Measurements from ENCODE around the gene EPHB6.

EPHB6 gene

DNA sequence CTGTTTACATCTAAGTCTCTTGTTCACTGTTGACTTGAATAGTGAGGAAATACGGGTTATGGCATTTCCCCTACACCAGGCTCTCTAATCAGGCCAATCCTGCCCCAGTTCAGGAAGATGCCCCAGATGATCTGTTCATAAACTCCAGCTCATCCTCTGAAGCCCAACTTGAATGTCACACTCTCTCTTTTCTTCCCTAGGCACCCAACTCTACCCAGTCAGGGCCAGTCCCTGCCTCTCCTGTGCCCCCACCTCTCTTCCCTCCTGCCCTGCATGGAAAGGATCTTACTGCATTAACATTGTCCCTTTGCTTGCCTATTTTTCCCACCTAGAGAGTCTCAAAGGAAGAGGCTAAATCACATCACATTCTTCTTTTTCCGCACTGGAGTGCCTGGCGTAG lies 41.3 kb downstream of the EPHB6 start:
- DNase-seq (ENCODE audit: low read depth in 2 of 2) = no peak

DNA sequence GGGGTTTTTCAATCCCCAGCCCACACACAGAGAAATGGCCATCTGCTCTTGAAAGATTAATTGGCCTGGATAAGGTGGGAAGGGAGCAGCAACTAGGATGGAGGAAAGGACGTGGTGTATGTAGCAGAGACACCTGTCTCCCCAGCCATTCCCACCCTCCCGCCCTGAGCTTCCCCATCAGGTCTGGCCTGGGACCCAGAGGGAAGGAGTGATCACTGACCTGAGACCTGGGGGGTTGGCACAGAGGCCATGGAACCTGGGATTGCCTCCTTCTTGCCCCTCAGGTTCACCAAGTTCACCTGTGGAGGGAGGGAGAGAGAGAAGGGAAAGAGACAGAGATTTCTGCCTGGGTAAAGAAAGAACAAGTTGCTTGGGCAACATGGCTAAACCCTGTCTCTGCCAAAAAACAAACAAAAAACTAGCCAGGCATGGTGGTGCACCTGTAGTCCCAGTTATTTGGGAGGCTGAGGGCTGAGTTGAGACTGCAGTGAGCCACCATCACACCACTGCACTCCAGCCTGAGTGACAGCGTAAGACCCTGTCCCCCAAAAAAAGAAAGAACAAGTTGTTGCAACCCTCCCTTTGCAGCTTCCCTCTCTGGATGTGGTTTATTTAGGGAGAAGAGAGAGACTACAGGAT lies 42.0 kb downstream of the EPHB6 start:
- DNase-seq (ENCODE audit: low read depth in 2 of 2) = no peak

DNA sequence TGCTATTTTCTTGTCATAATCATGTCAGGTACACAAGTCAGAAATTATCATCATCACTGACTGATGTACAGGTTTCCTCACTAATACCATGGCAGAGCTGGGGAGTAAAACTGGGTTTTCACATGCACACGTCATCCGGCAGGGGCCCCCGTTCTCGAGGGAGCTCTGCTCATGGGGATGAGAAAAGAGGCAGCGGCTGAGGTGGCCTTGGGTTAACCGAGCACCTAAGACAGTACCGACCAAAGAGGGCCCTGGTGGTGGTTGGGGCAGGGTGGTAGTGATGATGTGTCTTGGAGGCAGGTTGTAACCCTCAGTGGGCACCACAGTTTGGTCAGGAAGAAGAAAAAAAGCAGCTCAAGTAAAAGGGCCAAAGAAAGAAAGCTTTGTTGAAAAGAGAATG lies 42.8 kb downstream of the EPHB6 start:
- no peak for DNase-seq (ENCODE audit: low read depth in 2 of 2)

DNA sequence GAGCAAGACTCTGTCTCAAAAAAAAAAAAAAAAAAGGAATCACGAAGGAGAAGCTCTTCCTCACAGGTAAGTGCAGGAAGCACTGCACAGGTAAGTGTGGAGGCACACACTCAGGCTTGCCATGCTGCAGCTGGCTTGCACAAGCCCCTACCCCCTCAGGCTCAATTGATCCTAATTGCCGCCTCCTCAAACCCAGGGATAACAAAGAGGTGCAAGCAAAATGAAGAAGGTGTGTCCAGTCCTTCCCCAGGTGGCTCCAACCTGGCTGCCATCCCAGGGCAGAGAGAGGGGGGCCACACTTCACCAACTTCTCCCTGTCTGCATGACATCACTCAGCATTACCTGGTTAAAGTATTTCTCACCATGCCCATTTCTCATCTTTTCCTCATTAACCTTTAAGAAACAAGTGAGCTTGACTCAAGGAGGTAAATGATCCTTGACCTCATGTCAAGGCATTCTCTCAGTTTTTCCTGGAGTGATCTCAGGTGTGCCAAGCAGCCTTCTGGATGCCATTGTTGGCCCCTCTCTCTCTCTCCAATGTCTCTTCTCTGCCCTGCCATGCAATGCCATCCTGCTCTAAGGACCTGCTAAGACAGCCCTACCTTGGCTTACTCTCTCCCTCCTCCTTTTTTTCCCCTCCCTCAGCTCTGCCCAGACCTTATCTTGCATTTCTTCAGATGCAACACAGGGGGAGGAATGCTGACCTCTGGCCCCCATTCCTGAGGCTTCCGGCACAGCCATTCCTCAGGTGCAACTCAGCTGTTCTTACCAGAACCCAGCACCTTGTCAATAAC lies 43.7 kb downstream of the EPHB6 start:
- DNase-seq (ENCODE audit: low read depth in 2 of 2) = no peak

DNA sequence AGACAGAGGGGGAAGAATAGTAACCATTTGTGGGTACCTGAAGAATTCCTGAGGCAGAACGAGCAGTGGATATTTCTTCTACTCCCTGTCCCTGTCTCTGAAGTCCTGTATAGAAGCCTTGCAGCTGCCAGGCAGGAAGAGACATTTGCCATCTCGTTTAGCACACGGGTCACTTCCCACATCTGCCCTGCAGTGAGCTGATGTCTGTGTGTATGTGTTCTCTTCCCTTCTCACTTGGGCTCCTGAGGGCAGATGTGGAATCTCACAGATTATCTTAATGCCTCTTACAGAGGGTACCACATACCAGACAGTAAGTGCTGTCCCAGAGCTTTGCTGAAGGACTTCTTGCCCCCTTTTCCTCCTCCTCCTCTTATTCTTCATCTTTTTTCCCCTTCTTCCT lies 44.8 kb downstream of the EPHB6 start:
- DNase-seq (ENCODE audit: low read depth in 2 of 2) = no peak

DNA sequence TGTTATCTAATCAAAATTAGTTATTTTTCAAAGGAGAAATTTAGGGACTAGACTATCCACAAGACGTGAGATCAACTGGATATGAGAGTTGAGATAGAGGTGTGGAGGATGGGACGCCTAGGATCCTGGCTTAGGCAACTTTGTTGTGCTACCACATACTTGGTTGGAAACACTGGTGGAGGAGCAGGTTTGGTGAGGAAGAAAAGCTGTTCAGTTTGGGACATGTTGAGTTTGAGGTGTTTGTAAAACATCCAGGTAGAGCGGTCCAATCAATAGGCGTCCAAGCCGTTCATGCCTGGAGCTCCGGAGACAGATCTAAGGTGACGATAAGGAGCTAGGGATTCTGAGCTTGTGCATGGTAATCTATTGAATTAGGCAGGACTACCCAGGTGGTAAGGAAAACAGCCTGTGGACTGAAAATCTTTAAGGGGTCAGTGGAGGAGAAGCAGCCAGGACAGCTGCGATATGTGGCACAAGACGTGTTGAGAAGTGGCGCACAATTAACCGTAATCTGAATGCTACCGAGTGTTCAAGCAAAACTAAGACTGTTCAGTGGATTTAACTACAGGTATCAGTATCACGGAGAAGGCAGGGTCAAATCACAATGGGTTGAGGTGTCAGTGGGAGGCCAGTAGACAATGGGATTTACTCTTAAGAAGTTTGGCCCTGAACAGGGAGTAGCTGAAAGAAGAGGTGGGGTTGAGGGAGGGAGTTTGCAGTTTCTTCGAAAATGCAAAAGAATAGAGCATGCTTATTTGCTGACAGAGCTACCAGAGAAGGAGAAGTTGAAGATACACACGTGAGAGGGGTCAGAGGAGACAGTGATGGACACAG lies 46.8 kb downstream of the EPHB6 start:
- DNase-seq (ENCODE audit: low read depth in 2 of 2) = no peak

DNA sequence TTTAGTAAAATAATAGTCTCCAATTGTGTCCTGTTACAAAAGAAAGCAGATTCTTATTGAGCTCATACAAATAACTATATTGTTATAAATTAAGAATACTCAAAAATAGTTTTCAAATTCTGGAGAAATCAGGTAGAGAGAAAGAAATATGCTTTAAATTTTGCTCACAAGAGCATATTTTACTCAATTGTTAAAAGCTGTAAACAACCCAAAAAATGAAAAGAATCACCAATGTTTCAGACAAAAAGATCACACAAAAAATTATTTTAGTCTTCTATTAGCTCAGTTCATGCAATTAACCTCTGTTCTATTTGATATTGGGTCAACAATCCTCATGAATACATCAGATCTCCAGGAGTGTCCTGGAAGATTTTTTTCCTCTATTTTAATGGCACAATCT lies 49.3 kb downstream of the EPHB6 start:
- no peak for DNase-seq (ENCODE audit: low read depth in 2 of 2)

DNA sequence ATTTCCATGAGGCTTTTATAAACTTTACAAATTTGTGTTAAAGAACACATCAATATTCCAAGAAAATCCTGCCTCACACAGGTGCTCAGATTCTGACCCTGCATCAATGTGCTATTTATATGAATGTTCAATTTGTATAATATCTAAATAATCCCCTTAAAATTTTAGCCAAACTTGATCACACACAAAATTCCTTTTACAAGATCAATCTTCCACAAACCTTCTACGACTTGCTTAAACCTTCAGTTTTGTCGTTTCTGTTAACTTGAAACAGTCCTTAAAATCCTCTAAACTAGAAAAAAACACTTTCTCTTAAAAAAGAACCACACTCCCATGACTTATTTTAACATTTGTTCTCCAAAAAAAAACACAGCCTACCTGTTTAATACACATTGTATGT lies 50.9 kb downstream of the EPHB6 start:
- DNase-seq (ENCODE audit: low read depth in 2 of 2) = no peak

DNA sequence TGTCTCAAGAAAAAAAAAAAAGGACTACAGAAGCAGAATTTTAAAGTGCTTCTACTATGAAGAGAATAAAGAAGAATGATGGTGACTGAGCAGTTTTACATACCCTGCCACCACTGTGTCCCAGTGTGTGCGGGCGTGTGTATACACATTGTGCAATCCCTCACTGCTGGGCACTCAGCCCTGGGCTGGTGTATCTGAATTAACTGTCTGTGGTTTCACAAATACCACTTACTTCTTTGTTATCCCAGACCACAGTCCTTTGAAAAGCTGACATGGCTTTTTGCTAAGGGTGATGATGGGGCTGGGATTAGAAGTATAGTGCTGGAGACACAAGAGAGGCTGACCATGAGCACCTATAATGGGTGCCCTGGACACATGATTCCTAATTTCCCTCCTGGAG lies 51.8 kb downstream of the EPHB6 start:
- no peak for DNase-seq (ENCODE audit: low read depth in 2 of 2)

DNA sequence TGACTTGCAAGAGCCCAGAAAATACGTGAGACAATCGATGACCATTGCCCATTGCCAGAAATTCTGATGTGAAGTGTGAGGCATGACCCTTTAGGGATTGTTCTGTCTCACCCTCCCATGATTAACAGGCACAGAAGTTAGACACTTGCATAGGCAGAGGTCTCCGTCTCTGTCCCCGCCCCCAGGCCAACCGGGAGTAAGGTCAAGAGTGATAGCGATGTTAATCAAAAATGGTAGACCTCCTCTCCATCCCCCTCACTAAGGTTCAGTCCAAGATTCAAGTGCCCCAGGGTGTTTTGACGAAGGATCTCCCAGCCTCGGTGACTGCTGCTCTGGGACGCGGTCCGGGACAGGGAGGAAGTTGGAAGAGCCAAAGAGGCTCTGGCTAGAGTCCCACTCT lies 53.4 kb downstream of the EPHB6 start:
- no peak for DNase-seq (ENCODE audit: low read depth in 2 of 2)

DNA sequence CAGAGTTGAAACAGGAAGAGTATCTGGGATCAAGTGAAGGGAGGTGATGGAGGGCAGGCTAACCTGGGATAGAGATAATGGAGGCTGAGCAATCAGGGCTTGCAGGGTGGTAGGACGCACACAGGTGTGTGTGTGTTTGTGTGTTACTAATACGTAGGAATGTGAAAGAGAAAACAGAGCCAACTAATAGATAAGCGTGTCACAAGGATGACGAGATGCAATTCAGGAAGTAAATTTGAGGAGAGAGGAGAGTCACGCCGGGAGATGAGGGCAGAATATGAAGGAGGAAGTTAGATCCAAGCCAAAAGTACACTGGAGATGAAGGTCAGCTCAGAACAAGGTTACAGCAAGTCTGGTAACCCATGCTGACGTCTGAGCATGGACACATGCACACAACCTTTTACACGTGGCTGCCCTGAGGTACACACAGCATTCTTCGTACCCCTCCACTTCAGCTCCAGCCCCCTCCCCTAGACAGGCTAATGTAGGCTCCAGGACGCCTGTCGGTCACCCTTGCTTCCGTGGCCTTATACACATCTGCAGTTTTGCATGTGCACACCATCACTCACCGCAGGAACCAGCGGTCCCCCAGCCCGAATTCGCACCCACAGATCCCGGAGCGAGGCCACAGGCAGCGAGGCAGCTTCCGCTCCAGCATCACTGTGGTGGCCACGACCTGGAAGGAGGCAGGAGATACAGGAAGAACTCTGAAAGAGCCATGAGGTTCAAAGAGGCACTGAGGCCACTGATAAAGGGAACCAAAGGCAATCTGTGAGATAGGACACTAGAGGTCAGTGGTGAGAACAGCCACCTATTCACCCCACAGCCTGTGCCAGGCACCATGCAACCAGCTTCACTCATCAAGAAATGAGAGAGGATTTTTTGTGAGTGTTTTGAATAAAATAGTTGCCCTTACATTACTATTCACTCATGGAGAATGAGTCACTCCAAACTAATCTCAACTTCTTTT lies 54.3 kb downstream of the EPHB6 start:
- no peak for DNase-seq (ENCODE audit: low read depth in 2 of 2)

DNA sequence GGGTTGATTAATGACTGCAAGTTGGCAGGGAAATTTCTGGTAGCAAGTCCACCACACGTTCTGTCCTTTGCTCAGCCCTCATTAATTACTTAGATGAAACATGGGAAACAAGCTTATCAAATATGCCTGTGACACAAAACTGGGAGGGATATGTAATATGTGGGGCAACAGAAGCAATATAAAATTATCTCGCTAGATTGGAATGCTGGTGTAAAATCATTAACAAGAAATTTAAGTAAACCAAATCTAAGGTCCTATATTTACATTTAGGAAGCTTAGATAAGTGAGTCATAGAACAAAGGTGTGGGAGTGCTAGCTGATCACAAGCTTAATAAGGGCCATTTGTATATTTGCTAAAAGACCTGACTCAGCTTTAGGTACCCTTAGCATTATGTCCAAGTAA lies 55.2 kb downstream of the EPHB6 start:
- no peak for DNase-seq (ENCODE audit: low read depth in 2 of 2)

DNA sequence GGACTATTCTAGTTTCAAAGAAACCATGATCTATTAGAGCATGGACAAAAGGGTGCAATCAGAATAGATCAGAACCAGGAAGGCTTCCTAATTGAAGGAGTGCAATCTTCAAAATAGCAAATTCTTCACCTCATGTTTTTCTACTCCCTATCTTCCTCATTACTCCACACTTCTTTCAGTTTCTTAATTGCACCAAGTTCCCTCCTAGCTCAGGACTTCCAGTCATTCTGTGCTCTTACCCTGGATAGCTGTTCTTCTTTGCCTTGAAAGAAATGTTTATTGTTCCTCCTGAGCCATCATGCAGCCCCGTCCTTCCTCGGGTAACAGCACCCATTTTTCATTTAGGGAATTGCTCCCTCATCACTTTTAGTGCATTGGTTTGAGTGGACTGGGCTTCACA lies 55.6 kb downstream of the EPHB6 start:
- no peak for DNase-seq (ENCODE audit: low read depth in 2 of 2)

DNA sequence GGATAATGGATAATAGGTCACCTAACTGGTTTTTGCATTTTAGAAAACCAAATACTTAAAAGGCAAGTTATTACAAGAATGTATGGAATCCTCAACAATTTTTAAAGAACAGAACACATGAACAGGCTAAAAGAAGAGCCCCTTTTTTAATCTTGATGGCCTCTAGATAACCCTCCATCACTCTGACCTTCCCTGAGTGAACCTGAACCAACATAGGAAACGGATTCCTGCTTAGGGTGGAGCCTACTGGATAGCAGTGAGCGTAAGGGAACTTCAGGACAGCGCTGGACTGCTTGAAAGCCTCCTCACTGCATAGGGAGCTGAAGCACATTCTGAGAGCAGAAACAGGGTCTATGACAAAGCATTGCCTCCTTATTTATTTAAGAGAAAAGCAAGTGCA lies 58.2 kb downstream of the EPHB6 start:
- no peak for DNase-seq (ENCODE audit: low read depth in 2 of 2)

DNA sequence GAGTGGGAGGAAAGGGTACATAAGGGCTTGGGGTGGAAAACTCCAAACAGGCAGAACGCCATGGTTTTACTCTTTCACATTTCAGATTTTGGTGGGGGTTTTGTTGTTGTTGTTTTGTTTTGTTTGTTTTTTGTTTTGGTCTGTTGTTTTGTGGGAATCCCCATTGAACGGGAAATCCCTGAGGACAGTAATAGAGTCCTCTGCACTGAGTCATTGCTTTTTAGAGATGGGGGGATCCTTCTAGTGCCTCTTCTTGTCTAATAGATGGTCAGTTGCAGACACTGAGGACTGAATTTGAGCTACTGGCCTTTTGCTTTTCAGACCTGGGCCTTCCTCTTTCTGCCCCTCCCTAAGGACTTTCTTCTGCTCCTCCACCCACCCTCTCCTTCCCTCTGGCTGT lies 58.7 kb downstream of the EPHB6 start:
- DNase-seq (ENCODE audit: low read depth in 2 of 2) = no peak

DNA sequence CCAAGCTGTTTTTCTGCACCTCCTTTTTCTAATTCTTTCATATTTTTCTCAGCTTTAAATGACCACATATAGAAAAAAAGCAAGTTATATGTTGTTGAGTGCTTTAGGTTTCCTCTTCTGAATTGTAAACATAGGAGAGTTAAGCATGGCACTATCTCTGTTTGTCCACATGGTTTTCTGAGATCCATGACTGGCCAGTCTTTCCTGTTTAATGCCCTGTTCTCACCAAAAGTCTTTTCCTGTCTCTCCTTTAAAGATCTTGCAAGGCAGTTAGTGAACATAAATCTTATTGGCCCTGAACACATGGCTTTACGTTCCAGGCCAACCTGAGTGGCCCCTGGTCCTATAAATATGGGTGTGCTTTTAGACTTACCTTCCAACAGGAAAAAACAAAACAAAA lies 59.2 kb downstream of the EPHB6 start:
- no peak for DNase-seq (ENCODE audit: low read depth in 2 of 2)

DNA sequence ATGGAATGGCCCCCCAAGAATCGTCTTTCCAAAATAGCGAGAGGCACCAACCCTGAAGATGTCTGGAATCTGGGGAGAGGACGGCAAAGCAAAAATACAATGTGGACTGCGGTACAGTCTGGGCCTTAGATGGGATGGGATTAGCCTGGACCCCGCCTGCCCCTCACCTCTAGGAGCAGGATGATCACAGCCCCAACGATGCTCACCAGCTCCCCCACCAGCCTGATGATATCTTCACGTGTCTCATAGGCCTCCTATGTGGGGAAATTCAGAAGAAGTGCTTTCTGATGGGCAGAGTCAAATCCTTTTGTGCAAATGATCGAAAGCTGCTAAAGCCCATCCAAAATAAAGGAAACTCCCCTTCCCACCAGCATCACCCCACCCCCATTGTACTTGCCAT lies 60.4 kb downstream of the EPHB6 start:
- no peak for DNase-seq (ENCODE audit: low read depth in 2 of 2)

DNA sequence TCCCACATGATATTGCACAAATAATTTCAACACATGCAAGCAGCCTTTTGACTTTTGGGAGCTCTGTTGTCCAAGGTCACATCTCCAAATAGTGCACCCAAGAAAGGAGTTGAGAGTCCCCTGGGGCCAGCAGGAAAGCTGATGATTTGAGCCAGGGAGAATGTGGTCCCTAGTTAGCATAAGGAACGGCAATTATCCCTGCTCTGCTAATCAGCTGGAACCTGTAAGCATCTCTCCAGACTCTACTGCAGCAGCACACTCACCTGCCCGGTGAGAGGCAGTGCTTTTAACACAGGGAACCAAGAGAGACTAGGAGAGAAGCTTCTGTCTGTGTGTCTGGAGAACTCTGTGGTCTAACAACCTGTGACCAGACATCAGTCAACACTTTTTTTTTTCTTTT lies 61.6 kb downstream of the EPHB6 start:
- no peak for DNase-seq (ENCODE audit: low read depth in 2 of 2)

DNA sequence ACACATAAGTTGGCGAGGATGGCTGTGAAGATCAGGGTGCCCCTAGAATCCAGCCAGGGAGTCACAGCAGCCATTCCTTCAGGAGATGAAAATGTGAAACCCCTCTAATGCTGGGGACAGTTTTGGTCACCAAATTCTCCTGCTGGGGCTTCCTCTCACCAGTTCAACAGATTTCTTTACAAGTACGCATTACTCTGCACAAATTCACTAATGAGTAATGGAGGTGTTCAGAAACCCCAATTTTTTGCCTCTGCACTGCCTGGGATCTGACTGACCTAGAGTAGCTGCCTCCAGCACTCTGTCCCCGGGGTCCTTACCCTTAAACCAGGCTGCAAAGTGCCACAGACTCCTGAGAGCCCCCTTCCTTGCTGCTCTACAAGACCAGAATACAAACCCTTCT lies 62.6 kb downstream of the EPHB6 start:
- no peak for DNase-seq (ENCODE audit: low read depth in 2 of 2)

DNA sequence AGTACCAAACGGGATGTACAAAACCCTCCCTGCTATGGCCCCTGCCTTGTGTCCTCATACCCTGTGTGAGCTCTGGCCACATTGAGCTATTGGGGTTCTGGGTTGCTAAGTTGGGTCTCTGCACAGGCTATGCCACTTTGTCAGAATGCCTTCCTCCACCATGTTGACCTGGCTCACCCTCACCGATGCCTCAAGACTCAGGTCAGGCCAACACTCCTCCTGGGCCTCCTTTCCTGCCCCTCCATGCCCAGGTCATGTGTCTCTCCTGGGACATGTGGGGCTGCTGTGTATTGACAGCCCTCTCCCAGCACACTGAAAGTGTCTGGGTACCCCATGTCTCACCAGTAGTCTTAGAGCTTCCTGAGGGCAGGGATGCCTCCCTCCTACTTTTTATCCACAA lies 64.0 kb downstream of the EPHB6 start:
- no peak for DNase-seq (ENCODE audit: low read depth in 2 of 2)

DNA sequence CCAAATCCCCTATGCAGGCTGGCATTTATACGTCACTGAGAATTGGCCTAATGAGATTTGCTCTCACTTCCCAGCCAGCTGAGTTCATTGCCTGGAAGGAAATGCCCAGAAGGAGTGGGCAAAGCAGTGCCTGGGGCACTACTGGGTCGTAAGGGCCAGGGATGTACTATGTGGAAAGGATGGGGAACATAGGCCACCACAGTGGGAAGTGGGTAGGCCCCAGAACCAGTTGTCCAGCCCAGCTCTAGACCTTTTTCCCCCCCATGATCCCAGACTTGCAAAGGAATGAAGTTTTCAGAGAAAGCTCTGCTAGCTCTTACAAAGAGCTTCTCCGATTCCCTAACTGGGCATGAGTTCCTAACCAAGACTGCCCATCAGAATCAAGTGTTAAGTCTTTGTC lies 64.8 kb downstream of the EPHB6 start:
- no peak for DNase-seq (ENCODE audit: low read depth in 2 of 2)
